NOMO-1 treated with dmso at 0.1 percent for 144 hours (cell line): Measurements from ENCODE around the gene METTL25B.

ENCODE experiments used
- DNase-seq: peaks from one replicate; lab custom pipeline; 2025; ENCODE audit not compliant: unreplicated experiment; lab: John Stamatoyannopoulos, UW

The METTL25B gene

DNA sequence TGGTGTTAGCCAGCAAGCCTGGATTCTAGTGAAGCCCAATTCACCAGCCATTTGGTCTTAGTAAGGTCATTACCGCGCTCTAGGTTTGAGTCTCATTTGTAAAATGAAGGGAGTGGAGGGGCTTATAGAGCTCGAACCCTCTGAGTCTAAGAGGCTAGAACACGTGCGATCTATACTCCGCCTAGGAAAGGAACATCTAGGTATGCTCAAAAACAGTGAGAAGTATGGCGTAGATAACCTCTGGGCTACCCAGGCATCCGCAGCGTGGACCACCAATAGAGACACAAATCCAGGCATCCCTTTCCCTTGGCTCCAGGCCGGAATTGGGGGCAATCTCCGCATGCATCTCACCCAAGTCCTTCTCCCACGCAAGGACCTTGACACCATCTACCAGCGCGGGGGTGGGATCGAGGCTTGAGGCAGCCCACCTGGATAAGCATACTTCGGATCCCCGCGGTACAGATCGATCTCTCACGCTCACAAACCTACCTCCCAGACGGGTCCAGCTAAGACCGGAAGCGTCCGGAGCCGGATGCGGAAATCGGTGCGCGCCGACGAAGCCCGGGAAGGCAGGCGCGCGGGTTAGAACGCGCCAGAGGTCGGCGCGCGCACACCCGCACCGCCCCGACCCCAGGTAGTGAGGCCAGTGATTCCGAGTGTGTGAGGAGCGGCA, at the start of gene METTL25B:
Gene METTL25B (plus strand): TSS at position 544 of the 673 bp plus-strand sequence. CDS start 636 bp downstream, outside the sequence.
- DNase-seq, result peak; percentile 82

DNA sequence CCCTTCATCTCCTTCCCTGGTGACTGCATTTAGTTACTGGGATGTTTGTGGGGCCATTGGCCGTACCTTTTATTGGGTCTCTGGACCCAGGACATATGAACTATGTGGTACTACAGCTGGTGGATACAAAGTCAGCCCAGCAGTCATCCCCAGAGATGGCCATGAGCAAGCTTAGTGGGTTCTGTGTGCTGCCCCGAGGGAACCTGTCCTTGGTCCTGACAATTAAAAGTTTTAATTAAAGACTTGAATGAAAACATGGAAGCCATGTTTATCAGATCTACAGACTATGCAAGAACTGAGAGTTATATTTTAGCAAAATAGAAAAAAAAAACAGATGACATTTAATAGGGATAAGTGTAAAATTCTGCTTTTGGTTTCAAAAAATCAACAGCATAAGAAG, 48.2 kb upstream of the METTL25B start:
- DNase-seq, result no peak

DNA sequence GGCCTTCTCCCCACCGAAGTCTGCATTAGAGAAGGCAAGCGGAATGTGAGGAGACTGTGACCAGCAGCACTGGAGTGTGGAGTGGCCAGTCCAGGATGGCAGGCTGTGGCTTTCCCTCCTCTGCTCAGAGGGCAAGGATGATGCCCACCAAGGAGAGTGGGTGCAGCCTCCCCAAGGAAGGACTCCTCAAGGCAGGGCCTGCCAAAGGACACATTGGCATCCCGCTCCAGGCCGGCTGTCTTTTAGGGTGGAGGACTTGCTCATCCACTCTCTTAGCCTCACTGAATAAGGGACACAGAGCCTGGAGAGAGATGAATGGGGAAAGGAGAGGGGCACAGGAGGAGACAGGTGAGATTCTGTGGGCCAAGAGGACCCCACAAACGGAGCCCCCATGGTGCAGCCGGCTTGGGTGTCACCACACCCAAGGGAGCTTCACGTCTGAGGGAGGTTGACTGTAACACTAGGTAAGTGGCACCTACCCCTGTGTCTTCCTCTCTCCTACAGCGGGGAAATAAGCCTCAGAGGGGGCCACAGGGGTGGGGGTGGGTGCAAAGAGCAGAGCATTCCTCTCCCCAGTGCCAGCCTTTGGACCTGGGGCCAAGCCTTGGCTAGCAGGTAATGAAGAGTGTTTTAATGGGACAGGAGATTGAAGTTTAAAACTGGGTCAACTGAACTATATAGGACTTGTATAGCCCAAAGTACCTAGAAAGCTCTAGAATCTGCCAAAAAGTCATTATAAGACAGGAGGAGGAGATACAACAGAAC, 46.9 kb upstream of the METTL25B start:
- DNase-seq, result no peak

DNA sequence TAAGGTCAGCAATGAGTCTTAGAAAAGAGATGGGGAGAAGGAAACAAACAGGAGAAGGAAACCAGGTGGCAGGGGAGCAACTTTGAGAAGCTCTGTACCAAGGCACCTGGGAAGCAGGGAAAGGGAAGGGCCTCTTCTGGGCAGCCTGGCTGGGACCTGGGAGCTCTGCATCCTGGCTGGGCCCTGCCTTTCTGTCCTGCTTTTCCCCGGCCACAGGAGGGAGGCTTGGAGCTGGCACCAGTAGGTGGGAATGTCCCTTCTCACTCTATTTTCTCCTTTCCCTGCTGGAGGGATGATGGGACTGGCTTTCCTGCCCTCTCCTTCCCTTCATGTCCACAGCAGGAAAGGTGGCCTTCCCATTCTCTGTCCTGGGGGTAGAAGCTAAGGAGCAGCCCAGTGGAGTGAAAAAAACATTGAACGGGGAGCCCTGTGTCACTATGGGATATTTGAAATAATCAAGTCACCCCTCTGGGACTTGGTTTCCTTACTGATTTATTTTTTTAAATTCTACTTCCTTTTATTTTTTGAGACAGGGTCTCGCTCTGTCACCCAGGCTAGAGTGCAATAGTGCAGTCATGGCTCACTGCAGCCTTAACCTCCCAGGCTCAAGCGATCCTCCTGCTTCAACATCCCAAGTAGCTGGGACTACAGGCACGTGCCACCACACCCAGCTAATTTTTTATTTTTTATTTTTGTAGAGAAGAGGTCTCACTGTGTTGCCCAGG, 45.9 kb upstream of the METTL25B start:
- no peak for DNase-seq

DNA sequence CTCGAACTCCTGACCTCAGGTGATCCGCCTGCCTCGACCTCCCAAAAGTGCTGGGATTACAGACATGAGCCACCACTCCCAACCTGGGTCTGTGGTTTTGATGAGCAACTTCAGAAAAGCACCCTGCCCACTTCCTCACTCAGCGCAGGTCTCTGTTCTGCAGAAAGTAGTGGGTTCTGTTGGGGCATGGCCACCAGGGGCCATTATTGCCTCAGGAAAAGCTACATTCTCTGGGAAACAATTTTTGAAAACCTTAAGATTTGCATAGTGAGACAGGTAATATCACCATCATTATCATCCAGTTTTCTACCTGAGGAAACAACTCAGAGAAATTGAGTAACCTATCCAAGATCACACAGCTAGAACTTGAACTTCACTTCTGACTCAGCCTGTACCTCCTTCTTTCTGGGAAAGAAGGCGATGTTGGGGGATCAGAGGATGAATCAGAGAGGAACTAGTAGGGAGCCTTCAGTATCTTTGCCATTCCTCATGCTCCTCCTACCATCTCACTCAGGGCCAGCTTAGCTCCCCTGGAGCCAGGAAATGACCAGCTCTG, 44.0 kb upstream of the METTL25B start:
- DNase-seq, result no peak

DNA sequence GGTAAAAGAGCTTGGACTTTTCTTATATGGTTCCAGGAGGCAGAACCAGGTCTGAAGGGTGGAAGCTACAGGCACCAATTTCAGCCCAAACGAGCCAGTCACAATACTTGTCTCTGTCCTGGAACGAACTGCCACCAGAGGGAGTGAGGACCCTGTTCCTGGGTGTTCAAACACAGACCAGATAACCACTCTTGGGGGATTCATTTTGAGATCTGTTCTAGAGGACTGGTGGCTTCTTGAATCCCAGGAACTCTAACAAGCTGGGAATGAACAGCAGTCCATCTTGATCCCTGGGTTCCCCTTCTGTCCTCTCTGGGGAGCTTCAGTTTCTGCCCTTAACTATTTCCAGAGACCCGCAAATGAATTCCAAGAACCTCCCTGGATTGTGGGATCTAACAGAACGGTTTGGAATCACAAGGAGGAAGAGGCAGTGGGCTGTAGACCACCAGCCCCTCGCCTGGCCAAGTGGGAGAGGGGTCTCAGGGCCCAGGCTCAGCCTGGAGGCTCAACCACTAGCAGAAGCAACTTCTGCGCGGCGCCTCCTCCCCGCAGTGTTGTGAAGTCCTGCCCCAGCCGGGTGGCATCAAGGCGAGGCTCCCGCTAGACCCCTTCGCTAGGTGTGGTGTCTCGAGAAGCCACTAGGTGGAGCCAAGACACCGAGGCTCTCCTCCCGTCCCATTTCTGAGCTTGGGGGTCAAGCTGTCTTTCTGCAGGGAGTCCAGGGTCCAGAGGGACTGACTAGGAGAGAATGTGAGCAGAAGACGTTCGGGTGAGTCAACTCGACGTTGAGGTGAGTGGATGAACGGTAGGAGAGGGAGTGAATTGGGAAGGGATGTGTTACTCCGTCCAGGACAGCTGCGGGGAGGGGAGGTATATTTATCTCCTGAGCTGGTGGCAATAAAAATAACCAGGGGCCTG, 39.0 kb upstream of the METTL25B start:
- DNase-seq, result peak; percentile 62

DNA sequence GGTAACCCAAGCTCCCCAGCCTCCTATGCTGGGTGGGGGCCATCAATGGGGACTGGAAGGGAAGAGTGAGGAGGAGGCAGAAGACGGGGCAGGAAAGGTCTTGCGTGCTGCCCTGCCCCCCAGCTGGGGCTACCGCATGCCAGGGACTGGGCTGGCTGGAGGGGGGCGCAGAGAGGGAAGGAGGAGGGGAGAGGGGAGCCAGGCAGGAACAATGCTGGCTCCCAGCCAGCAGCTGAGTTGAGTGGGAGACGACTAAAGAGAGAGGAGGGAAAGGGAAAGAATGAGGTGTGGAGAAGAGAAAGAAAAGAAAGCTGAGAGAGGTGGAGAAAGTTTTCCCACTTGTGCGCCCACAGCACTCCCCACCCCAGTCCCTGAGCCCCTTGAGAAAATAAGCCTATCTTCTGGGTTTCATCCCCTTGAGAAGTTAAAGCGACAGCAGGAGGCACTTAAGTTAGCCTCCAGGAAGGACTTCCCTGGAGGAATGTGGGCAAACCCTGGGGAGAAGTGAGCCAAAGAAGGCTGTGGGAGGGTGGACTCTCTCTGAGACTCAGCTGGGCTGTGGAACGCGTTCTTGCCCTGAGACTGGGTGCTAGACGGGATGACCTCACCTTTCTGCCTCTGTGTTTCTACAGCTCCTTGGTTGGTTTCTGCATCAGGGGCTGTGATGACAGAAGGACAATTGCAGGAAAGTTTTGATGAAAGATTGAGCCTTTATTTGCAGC, 38.2 kb upstream of the METTL25B start:
- DNase-seq, result no peak

DNA sequence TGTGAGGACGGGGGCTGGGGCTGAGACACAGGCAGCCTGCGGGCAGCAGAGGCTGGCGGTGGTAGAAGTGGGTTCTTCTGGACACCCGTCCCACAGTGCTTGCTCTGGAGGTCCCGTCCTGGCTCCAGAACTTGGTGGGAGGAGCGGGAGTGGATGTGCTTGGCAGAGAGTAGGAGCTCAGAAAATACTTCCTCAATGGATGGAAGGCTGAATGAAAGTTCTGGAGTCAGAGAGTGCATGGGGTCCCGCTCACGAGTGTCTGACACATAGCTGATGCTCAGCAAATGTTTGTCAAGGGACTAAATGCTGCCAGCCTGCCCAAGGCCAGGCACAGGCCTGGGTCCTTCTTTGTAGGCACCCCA, 37.6 kb upstream of the METTL25B start:
- DNase-seq, result no peak

DNA sequence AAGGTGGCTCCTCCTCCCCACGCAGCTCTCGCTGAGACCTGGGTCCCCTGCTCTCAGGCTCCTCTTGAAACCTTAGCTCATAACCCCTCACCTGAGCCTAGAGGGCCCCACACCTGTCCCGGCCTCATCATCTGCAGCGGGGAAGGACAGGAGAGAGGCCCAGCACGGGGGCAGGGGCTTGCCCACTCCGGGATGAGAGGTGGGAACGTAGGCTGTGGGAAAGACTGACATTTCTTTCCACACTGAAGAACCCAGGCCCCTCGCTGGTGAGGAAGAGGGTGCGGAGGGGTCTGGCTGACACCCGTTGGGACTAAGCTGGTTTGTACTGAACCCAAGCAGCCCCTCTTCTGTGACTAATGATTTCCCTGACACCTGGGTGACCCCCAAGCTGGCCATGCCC, 37.1 kb upstream of the METTL25B start:
- DNase-seq, result no peak

DNA sequence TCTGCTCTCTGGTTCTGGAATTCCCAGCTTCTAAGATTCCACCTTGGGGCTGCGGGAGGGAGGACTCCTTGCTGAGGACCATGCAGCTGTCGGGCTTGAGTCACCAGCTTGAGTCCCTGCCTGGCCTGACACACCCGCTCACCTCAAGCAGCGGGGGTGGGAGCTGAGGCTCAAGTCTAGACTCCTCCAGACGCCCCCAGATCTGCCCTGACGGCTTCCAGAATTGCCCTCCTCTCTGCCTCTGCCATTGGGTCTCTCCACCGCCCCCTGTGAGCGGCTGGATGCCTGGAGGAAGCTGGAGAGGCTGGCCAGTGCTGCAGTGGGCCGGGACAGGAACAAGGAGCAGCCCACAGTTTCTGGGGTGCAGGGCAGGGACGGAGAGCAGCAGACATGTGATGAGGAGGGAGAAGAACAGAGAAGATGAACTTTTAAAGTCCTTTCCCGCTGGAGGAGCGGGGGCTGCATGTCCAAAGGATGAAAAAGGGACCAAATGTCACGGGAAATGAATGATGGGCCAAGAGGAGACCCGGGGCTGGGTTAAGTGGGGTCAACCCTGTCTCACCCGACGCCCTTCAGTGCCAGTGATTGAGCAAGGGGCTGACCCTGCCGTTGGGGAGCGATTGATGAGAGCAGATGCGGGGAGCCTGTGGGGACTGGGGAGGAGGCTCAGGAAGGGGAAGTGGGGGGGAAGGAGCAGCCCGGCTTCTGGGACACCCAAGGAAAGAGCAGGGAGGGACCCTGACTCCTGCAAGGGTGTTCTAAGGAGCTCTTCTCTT, 36.4 kb upstream of the METTL25B start:
- no peak for DNase-seq

DNA sequence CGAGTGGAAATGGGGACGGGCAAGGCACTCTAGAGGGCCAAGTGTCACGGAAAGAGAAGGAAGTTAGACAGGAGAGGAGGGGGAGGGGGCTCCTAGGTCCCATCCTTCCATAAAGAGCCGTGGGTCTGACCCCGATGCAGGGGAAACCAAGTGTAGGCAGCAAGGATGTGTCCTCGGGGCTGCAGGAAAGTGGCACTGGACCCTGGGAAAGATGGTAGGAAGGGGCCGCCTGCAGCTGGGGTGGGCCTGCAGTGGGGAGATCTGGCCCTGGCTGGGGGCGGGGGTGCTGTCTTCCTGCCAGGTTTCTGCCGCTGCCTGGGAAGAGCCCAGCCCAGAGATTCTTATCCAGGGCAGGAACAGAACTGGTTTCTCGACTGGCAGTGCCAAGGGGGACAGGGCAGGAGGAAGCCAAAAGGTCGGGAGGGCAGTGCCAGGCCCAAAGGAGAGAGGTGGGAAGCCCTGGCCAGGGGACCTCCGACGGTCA, 35.8 kb upstream of the METTL25B start:
- no peak for DNase-seq

DNA sequence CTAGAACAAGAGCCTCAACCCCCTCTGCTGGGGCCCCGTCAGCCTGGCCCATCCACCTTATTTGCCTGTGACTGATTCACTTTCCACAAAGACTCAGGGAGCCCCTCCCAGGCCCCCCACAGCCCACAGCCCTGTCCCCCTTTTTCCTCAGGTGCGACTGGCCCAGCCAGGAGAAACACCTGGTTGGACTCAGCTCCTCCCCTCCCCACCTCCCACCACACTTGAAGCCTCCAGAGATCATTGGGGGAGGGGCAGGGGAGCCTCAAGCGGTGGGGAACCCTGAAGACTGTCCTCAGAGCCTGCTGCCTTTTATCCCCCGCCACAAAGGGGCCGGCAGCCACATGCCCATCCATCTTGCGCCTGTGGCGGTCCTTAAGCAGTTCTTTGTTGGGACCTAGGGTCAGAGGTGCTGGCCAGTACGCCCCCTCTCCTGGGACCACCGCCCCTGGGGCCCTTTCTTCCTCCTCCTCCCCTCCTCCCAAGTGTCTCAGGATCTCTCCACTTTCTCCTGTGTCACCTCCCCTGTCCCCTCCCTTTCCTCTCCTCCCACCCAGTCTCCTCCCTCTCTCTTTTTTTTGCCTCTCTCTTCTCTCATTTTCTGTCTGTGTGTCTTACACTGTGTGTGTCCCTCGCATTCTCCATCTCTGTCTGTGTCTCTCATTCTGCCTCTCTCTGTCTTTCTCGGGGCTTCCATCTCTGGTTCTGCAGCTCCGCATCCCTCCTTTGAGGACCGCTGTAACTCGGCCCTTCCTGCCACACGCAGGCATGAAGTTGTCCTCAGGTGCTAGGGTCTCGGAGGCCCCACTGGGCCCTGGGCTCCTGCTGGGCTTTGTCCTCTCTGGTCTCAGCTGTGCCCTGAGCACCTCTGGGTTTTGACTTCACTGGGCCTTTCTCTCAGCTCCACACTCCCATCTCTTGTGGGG, 35.1 kb upstream of the METTL25B start:
- no peak for DNase-seq

DNA sequence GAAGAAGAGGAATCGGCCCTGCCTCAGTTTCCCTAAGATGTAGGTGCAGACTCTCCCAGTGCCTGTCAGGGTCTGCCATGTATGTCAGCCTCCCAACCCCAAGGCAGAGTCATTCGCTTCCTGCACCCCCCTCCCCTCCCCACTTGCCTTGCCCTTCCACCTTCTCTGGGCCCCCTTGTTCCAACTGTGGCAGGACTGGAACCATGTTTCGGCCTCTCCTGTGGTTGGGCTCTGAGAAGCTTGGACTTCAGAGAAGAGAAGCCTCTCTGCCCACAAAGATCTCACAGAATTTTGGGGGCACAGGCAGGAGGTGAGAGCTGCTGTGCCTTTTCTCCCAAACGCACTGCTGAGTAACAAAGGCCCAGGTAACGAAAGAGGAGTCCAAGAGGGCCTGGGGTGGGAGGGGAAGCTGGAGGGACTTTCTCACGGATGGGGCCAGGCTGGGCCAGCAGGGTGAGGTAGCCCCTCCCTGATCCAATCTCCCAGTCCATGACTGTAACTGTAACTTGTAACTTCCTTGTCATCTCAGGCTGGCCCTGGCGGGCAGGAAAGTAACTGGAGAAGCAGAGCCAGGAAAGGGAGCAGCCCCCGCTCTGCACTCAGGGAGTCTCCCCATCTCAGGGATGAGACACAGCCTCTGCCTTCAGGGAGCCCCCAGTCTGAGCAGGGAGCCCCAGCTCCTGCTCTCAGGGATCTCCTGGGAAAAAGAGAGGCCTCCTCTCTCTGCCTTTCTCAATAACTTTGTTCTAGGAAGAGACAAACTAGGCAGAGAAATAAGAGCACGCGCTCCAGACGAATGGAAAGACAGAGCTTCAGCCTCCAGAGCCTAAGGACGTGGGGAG, 34.2 kb upstream of the METTL25B start:
- DNase-seq, result no peak

DNA sequence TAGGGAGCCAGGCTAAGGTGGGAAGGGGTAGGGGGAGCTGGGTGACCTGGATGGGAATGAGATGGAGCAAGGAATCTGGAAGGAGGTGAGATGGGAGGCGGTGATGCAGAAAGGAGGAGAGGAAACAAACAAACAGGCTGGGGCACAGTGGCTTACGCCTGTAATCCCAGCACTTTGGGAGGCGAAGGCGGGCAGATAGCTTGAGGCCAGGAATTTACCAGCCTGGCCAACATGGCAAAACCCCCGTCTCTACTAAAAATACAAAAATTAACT, 33.6 kb upstream of the METTL25B start:
- DNase-seq, result no peak

DNA sequence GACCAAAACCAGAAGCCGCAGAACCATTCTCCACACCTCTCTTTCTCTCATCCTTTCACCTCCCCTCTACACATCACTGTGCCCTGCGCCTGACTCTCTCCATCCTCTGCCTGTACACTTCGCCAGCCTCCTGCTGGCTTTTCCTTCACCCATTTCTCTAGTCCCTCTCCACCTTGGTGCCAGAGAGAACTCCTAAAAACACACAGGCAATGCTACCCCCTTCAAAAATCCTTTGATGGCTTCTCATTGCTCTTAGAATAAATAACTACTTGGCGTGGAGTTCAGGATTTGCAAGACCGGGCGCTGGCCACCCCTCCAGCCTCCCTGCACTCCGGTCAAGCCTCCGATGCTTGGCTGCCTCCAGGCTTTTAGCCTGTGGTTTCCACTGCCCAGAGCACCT, 31.5 kb upstream of the METTL25B start:
- no peak for DNase-seq

DNA sequence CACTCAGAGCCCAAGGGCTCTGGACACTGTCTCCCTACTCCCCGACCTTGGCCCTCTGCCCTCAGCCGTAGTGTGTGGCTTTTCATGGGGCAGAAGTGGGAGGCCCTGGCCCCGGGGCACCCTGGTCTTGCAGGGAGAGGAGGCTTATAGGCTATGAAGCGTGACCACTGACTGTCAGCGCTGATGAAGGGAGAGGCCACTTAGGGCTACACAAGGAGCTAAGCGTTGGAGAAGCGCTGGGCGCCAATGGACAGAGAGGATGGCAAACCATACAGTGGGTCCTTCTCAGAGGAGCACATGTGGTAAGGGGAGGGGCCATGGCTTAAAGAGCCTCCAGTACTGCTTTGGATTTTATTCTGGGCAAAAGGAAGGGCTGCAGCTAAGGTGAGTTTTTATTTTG, 30.8 kb upstream of the METTL25B start:
- DNase-seq, result no peak

DNA sequence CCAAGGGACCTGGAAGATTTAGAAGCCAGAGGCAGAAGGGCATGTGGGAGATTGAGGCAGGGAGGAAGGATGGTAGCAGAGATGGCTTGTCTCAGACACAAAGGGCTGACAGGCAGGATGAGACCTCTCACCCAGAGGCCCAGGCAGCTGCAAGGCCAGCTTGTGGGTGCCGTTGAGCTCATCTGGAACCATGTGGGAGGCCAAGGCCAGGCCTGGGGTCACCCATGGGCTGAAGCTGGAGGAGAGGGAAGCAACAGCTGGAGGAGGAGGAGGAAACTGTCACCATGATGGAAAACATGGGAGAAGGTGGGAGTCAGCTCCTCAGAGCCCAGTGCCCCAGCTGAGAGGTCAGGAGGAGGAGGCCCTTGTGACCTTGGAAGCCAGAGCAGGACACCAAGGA, 29.3 kb upstream of the METTL25B start:
- no peak for DNase-seq
